T-helper 2 cell treated with Interferon-gamma antibody and Interleukin-4, amounts not matched to agents 5 μg/mL and 100 μg/mL, for 36 hours (primary cell): ENCODE results near the gene GPANK1.
A peak's percentile ranks its signal among the peaks of the same experiment; 100 is the strongest.

ENCODE experiments used
- DNase-seq: peaks from one replicate; pipeline ENCODE4 v3.0.0; 2021; ENCODE audit warnings: low spot score
- H3K27ac Mint-ChIP-seq: one replicate; pipeline ENCODE4 v1.8.0; 2021; ENCODE audit warnings: mild to moderate bottlenecking, mixed read lengths
- H3K27me3 Mint-ChIP-seq: one replicate; pipeline ENCODE4 v1.8.0; 2021; ENCODE audit warnings: low read depth, mixed read lengths
- H3K36me3 Mint-ChIP-seq: one replicate; pipeline ENCODE4 v1.8.0; 2021; ENCODE audit warnings: low read depth, mixed read lengths
- H3K4me1 Mint-ChIP-seq: one replicate; pipeline ENCODE4 v1.8.0; 2021; ENCODE audit warnings: low read depth, mixed read lengths
- H3K4me3 Mint-ChIP-seq: one replicate; pipeline ENCODE4 v1.8.0; 2022; ENCODE audit warnings: mild to moderate bottlenecking, moderate library complexity, mixed read lengths
- H3K9me3 Mint-ChIP-seq: one replicate; pipeline ENCODE4 v1.8.0; 2021; ENCODE audit warnings: mixed read lengths

The GPANK1 gene

DNA sequence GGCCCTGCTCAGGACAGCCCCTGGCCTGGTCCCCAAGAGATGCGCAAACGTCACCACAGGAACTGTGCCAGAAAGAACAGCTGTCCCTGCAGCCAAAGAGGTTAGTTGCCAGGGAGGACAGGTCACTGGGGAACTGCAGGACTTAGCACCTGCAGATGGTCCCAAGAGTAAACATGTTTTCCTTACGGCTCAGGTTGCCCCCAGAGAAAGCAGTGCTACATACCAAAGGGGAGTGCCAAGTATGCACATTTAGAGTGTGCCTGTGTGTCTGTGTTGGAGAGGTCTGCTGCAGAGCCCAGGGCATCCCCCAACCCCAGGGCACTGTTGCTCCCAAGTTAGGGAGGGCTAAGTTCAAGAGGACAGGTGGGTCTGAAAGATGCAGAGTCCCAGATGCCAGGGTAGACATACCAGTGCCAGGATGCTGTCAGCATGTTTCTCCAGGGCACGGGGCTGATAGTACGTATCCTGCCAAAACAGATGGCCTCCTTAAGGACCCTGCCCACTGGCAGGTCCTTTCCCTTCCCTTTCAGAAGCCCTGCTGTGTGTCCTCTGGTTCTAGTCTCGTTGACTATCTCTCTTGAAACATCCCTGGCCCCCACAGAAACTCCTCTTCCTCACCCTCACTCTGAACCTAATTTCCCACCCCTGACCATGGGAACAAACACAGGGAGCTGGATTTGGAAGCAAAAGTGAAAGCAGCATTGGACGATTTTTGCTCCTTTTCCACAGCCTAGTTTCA is 37.0 kb upstream of the GPANK1 start:
- Mint-ChIP-seq H3K27me3 (no peaks in the 10 kb centered on the region), H3K36me3 (peaks cover 31% of the 10 kb centered on the region)
- no peak for DNase-seq

DNA sequence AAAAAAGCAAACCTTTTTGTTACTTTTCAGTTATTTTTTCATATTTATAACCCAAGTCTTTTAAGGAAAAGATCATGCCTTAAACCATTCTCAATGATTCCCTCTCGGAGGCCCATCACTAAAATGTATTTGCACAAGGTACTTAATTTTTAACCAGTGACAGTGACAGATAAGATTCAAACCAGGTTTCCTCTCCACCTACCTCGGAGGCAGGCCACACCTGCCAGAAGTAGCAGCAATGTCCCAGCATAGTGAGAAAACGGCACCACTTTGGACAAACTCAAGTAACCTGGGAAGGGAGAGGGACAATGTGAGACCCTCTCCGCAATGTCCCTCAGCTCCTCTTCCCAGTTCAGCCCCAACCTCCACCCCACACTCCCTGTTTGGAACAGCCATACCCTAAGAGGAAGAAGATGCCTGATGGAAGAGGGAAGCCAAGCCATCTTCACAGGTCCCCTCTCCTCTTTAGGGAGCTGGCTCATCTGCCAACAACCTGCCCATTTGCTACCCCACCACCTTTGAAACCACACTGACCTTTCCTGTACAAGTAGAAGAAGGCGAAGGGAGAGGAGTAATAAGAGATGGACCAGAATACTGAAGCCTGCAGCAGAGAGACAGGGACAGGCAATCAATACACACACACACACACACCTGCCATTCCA is 36.1 kb upstream of the GPANK1 start:
- Mint-ChIP-seq H3K4me1 (peaks cover 26% of the 10 kb centered on the region), H3K27me3 (no peaks in the 10 kb centered on the region), H3K27ac (no peak overlapping the region), H3K4me3 (peak overlapping the region; percentile 98), H3K9me3 (no peaks in the 10 kb centered on the region), H3K36me3 (peaks cover 38% of the 10 kb centered on the region)
- no peak for DNase-seq

More for the DNA sequence above, 37.0 kb upstream of the GPANK1 start:
- Mint-ChIP-seq H3K4me1 (peaks cover 26% of the 10 kb centered on the region), H3K4me3 (peak overlapping the region; percentile 98), H3K27ac (peak overlapping the region; percentile 97), H3K9me3 (no peaks in the 10 kb centered on the region)

DNA sequence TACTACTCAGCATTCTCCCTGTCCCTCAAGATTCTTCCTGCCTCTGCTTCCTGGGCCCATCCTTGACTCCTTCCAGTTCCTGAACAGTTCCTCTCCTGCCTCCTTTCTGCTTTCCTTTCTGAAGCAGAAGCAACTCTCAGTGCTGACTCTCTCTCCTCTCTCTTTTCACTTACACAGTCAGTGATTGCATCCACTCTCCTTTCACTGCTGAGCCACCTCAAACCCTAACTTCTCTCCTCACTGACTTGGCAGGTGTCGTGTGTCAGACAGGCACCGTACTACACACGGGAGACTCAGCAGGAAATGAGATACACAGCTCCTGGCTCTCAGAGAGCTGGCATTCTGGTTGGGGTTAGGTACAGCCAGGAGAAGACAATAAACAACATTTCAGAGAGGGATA is 32.8 kb upstream of the GPANK1 start:
- Mint-ChIP-seq H3K4me3 (no peak overlapping the region), H3K9me3 (no peaks in the 10 kb centered on the region), H3K27me3 (no peaks in the 10 kb centered on the region), H3K27ac (peak overlapping the region; percentile 67), H3K36me3 (peaks cover 54% of the 10 kb centered on the region), H3K4me1 (peaks cover 24% of the 10 kb centered on the region)
- DNase-seq, result no peak

DNA sequence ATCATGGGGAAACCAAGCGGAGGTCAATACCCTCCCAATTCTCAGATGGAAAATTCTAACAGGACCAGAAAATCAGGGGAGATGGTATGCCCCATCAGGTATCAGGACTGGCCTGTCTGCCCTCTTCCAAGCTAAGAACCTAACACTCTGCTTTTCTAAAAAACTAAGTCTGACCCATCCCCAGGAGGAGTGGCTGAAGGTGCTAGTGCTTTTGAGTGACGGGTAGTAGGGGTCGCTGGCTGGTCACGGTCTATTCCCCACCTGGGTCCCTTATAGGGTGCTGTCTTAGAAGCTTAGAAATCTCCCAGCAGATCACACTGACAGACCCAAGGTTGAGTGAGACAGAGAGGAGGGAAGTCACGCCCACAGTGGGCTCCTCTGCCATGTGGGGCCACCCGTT is 28.7 kb upstream of the GPANK1 start:
- H3K27ac Mint-ChIP-seq, result no peak overlapping the region
- H3K9me3 Mint-ChIP-seq, result no peaks in the 10 kb centered on the region
- H3K4me3 Mint-ChIP-seq, result no peak overlapping the region
- H3K27me3 Mint-ChIP-seq, result no peaks in the 10 kb centered on the region
- DNase-seq, result no peak
- H3K4me1 Mint-ChIP-seq, result peaks cover 11% of the 10 kb centered on the region
- H3K36me3 Mint-ChIP-seq, result peaks cover 56% of the 10 kb centered on the region

DNA sequence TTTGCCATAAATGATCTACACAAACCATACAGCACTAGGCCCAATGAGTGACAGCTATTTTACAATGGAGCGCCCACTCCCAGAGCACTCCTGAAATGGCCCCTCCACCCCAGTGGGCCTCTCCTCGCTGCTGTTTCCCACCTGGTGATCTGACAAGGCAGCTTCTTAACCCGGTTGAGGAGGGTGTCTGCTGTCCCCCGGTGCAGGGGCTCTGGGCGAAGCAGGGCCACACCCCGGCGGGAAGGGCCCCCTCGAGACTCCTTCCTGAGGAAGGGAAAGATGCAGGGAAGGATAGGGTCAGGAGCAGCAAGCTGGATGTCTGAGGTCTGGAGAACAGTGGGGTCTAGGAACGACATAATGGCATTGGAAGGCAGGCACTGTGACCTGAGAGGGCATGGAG is 28.1 kb upstream of the GPANK1 start:
- Mint-ChIP-seq H3K27ac (no peak overlapping the region), H3K4me3 (no peak overlapping the region), H3K9me3 (no peaks in the 10 kb centered on the region), H3K36me3 (peaks cover 55% of the 10 kb centered on the region), H3K27me3 (no peaks in the 10 kb centered on the region), H3K4me1 (peaks cover 8% of the 10 kb centered on the region)
- DNase-seq, result no peak

DNA sequence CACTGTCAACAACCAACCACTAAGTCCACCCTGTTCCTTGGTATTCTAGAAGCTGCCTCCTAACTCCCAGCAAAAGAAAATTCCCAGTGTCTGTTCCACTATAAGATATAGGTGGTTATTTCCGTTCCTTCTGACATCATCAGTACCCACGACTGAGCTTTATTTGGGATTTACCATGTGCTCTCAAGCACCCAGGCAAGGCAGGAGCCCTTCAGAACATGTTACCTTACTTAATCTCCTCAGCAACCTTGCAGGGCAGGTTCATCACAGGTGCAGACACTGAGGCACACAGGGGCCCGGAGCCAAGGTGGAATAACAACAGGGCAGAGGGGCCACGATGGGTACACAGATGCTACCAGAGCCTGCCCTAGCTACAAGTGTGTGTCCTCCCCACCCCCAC is 27.6 kb upstream of the GPANK1 start:
- no peaks in the 10 kb centered on the region for H3K9me3 Mint-ChIP-seq
- no peak for DNase-seq
- H3K27me3 Mint-ChIP-seq, result no peaks in the 10 kb centered on the region
- no peak overlapping the region for H3K27ac Mint-ChIP-seq
- peaks cover 53% of the 10 kb centered on the region for H3K36me3 Mint-ChIP-seq
- no peak overlapping the region for H3K4me3 Mint-ChIP-seq
- H3K4me1 Mint-ChIP-seq, result peaks cover 3% of the 10 kb centered on the region

DNA sequence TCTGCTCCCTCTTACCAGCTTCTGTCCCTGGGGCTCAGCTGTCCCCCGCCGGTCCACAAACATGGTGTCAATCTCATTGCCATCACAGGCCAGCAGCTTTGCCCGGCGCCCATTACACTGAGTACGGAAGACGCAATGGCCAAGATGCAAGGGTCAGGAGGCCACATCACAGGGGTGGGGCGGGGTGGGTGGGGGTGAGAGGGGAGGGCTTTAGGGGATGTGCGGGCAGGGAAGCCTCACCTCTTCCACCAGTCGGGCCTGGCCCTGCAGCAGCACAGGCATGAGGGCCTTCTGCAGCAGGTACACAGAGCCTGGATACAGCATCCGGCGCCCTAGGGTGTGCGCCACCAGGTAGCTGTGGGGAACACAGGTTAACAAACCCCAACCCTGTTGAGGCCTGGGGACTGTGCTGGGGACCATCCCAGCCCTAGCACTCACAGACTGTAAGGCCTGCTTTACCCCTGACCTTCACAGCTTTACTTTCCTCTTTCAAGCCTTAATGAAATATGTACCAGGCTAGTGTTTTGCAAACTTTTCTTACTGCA is 26.8 kb upstream of the GPANK1 start:
- Mint-ChIP-seq H3K27ac (no peak overlapping the region), H3K36me3 (peaks cover 49% of the 10 kb centered on the region), H3K27me3 (no peaks in the 10 kb centered on the region), H3K4me3 (no peak overlapping the region), H3K4me1 (no peaks in the 10 kb centered on the region), H3K9me3 (no peaks in the 10 kb centered on the region)
- no peak for DNase-seq

DNA sequence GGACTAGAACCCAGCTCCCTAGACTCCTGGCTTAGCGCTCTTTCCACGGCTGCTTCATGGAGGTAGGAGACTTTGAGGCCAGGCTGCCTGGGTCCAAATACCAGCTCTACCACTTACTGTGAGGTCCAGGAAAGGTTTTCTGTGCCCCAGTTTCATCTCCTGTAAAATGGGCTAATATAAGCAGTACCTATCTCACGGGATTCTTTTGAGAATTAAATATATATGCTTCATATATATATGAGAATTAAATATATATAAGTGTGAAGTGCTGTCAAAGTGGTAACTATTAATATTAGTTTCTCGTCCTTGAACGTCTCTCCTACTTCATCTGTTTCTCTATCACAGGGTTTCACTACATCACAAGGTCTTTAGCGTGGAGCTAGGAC is 26.3 kb upstream of the GPANK1 start:
- Mint-ChIP-seq H3K4me3 (no peak overlapping the region), H3K36me3 (peaks cover 50% of the 10 kb centered on the region), H3K27me3 (no peaks in the 10 kb centered on the region), H3K9me3 (no peaks in the 10 kb centered on the region), H3K27ac (peak overlapping the region; percentile 10), H3K4me1 (no peaks in the 10 kb centered on the region)
- DNase-seq, result no peak

DNA sequence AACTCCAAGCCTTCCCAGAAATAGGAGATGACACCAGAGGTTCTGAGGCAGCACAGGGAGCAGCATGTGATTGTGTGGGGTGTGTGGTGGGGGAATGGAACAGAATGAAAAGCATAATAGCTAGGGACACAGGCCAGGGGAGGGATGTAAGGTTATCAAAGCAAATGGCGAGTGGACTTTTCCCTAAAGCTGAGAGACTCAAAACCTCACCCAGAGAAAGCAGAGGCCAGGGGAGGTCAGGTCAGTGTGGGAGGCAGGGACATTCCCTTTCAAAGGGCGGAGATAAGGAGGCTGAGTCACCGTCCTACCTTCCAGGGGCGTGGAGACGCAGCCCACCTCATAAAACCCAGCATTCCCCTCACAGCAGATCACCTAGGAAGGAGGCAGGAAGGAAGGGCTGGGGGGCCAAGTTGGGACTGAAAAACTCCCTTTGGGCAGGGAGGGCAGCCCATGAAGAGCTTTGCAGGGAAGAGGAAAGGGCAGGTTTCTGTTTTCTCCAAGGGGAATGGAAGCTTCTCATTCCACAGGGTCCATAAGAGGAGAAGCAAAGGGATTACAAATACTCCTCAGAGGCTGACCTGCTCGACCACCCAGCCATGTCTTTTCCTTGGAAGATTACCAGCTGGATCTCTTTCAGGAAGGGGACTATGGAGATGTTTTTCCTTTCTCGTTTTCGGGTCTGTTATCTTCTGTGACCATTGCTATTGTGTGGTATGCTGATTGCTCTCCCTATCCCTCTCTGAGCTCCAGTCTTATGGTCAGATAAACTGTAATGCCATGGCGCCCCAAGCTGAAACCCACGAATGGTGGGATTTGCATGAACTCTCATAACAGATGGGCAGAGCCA is 25.7 kb upstream of the GPANK1 start:
- Mint-ChIP-seq H3K27ac (peak overlapping the region; percentile 17), H3K4me1 (no peaks in the 10 kb centered on the region), H3K9me3 (no peaks in the 10 kb centered on the region), H3K27me3 (no peaks in the 10 kb centered on the region), H3K4me3 (no peak overlapping the region), H3K36me3 (peaks cover 54% of the 10 kb centered on the region)
- DNase-seq, result no peak

DNA sequence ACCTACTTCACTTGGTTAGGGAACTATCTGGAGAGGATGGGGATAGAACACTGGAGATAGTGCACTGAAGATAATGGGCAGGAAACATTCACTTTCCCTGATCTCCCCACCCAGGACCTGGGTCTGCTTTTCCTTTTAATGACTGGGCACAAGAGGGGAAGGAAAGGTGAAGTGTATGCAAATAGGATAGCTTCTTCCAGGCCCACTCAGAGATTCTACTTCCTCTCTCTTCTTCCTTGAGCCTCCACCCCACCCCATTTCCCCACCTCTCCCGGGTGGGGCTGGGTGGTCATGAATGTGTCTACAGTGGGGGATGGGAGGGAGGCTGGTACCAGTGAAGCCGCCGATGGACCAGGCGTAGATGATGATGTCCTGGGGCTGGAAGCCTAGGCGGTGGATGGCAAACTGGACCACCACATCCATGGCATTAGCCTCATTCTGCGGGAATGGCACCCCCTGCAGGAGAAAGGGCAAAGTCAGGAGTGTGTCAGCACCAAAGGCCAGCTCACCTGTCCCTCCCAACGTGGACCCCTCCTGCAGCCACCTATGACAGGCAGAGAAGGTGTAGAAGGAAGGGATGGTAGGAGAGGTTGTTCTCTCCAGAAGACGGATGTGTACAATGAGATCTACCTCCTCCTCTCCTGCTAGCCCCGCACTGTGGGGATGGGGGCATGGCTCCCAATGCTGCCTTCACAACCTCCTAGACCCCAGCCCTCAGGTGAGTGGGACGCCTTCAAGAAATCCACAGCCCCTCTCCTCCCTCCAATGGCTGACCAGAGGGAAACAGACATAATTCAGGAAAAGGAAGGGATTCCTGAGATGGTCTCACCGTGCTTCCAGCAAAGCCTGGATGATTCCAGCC is 24.7 kb upstream of the GPANK1 start:
- Mint-ChIP-seq H3K36me3 (peaks cover 51% of the 10 kb centered on the region), H3K4me3 (no peak overlapping the region), H3K9me3 (no peaks in the 10 kb centered on the region), H3K27me3 (no peaks in the 10 kb centered on the region), H3K27ac (no peak overlapping the region), H3K4me1 (no peaks in the 10 kb centered on the region)
- no peak for DNase-seq

DNA sequence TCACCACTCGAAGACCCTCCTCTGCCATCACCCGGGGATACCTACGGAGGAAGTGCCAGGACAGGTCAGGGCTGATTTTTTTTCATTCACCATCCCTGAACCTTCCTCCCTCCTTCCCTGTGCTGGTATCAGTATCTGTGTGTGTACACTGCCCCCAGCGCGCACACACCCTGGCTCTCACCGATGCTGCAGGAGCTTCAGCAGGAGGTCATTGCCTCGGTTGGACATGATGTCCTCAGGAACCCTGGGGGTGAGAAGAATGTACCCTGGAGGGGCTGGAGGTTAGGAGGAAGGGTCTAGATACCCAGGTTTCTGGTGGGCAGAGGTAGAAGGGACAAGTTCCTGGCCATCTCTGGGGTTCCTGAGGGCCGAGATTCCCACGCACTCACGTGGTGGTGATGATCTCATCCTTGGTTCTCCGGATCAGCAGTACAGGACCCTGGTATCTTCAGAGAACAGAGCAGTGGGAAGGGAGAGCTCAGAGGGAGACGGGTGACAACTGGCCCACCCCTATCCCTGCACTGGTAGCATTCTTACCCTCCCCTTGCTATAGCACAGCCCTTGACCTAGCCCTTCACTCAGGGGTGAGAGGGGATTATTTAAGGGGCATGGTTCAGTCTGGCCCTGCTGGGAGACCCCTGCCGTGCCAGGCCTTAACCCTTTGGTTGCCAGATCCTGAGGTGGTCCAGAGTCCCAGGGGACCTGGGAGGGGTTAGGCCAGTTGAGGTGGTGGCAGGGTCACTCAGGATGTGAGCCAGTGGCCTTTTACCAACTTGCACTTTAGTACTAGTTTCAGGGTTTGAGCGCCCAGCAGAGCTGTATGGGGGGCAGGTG is 23.3 kb upstream of the GPANK1 start:
- H3K36me3 Mint-ChIP-seq, result peaks cover 45% of the 10 kb centered on the region
- H3K4me1 Mint-ChIP-seq, result no peaks in the 10 kb centered on the region
- no peak for DNase-seq
- peak overlapping the region; percentile 26 for H3K27ac Mint-ChIP-seq
- no peaks in the 10 kb centered on the region for H3K9me3 Mint-ChIP-seq
- no peak overlapping the region for H3K4me3 Mint-ChIP-seq
- no peaks in the 10 kb centered on the region for H3K27me3 Mint-ChIP-seq

DNA sequence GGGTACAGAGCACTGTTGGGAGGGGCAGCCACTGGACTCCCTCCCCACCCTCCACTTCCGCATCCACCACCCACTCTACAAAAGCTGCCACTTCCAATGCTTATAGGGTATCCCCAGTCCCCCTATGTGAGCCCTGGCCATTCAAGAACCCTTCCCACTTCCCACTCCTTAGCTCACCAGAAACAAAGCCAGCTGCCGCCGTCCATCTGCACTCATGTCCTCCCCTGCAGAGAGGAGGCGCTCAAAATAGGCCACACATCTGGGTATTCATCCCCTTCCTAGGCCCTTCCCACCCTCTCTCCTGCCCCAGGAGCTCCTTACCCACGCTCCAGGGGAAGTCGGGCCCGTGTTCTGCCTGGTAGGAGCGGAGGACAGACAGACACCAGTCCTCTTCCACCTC is 22.5 kb upstream of the GPANK1 start:
- peaks cover 39% of the 10 kb centered on the region for H3K36me3 Mint-ChIP-seq
- DNase-seq, result no peak
- H3K27ac Mint-ChIP-seq, result no peak overlapping the region
- H3K4me3 Mint-ChIP-seq, result no peak overlapping the region
- no peaks in the 10 kb centered on the region for H3K27me3 Mint-ChIP-seq
- no peaks in the 10 kb centered on the region for H3K9me3 Mint-ChIP-seq
- H3K4me1 Mint-ChIP-seq, result no peaks in the 10 kb centered on the region

DNA sequence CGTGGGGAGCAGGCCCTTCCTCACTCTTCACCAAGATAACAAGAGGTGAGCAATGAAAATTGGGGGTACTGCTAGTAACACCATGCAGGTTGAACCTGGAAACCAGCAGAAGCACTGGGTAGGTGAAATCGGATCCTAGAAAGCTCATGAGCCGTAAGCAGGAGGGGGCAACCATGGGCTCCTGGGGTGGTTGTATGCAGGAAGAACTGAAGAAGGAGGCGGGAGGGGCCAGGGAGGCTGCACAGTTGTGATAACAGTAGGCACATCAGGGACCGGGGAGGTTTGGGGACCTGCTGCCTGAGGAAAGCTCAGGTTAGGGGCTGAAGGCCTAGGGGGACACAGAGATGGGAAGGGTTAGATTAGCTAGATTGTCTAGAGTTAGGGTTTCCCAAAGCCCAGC is 21.7 kb upstream of the GPANK1 start:
- peaks cover 38% of the 10 kb centered on the region for H3K36me3 Mint-ChIP-seq
- H3K4me3 Mint-ChIP-seq, result no peak overlapping the region
- H3K9me3 Mint-ChIP-seq, result no peaks in the 10 kb centered on the region
- H3K27ac Mint-ChIP-seq, result no peak overlapping the region
- DNase-seq, result no peak
- H3K4me1 Mint-ChIP-seq, result peaks cover 2% of the 10 kb centered on the region
- H3K27me3 Mint-ChIP-seq, result no peaks in the 10 kb centered on the region
